BE2C (cell line): Measurements from ENCODE around the gene KLK1.

ENCODE experiments used
- DNase-seq: peaks from one replicate; pipeline ENCODE4 v3.0.0-alpha.2; 2020
- H3K27me3 ChIP-seq: fragments of 250-450 bp; sonication (Bioruptor Pico); 2 replicates; pipeline ENCODE4 v1.5.1; 2020; ENCODE audit warnings: mild to moderate bottlenecking
- H3K36me3 ChIP-seq: fragments of 250-450 bp; sonication (Bioruptor Pico); 2 replicates; pipeline ENCODE4 v1.5.1; 2020; ENCODE audit warnings: mild to moderate bottlenecking
- H3K4me1 ChIP-seq: fragments of 250-450 bp; sonication (Bioruptor Pico); 2 replicates; pipeline ENCODE4 v1.5.1; 2020
- H3K4me3 ChIP-seq: 2 replicates; pipeline ENCODE4 v1.5.1; 2011; ENCODE audit warnings: low read depth, low read length
- H3K9me3 ChIP-seq: fragments of 250-450 bp; sonication (Bioruptor Pico); 2 replicates; pipeline ENCODE4 v1.5.1; 2020
- TF ChIP-seq, protein P1 (sequence below): IDR thresholded peaks from 2 replicates; pipeline ENCODE4 v1.5.1; 2012; ENCODE audit warnings: mild to moderate bottlenecking, low read depth, low read length

KLK1 gene

DNA sequence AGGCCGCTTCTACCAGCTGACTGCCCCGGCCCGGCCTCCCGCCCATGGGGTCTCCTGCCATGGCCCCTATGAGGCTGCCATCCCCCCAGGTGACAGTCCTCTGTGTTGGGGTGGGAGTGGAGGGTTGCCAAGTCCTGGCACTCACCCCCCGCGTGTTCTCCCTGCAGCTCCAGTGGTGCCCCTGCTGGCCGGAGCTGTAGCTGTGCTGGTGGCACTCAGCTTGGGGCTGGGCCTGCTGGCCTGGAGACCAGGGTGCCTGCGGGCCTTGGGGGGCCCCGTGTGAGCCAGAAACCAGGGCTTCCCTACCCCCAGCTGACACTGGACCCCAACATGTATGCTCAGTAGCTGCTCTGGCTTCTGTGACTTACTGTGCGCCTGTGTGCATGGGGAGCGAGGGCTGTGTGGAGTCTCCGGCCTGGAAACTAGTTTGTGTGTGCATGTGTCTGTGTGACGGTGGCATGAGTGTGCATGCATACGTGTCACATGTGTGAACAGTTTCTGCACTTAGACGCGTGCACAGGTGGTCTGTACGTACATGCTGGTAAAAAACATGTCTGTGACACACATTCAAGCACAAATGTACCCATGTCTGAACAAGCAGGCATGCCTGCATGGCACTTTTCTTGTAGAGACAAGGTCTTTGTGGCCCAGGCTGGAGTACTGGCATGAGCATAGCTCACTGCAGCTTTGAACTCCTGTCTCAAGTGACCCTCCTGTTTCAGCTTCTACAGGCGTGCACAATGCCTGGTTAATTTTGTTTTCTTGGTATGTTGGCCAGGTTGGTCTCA is 28.5 kb downstream of the KLK1 start:
- H3K9me3 ChIP-seq: no peaks in the 10 kb centered on the region
- peaks cover 42% of the 10 kb centered on the region for H3K36me3 ChIP-seq
- peaks cover 14% of the 10 kb centered on the region for H3K4me1 ChIP-seq
- TF ChIP-seq, protein P1, sequence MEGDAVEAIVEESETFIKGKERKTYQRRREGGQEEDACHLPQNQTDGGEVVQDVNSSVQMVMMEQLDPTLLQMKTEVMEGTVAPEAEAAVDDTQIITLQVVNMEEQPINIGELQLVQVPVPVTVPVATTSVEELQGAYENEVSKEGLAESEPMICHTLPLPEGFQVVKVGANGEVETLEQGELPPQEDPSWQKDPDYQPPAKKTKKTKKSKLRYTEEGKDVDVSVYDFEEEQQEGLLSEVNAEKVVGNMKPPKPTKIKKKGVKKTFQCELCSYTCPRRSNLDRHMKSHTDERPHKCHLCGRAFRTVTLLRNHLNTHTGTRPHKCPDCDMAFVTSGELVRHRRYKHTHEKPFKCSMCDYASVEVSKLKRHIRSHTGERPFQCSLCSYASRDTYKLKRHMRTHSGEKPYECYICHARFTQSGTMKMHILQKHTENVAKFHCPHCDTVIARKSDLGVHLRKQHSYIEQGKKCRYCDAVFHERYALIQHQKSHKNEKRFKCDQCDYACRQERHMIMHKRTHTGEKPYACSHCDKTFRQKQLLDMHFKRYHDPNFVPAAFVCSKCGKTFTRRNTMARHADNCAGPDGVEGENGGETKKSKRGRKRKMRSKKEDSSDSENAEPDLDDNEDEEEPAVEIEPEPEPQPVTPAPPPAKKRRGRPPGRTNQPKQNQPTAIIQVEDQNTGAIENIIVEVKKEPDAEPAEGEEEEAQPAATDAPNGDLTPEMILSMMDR: peak; percentile 41
- no peak overlapping the region for H3K4me3 ChIP-seq
- DNase-seq: peak; percentile 61
- H3K27me3 ChIP-seq: no peaks in the 10 kb centered on the region

DNA sequence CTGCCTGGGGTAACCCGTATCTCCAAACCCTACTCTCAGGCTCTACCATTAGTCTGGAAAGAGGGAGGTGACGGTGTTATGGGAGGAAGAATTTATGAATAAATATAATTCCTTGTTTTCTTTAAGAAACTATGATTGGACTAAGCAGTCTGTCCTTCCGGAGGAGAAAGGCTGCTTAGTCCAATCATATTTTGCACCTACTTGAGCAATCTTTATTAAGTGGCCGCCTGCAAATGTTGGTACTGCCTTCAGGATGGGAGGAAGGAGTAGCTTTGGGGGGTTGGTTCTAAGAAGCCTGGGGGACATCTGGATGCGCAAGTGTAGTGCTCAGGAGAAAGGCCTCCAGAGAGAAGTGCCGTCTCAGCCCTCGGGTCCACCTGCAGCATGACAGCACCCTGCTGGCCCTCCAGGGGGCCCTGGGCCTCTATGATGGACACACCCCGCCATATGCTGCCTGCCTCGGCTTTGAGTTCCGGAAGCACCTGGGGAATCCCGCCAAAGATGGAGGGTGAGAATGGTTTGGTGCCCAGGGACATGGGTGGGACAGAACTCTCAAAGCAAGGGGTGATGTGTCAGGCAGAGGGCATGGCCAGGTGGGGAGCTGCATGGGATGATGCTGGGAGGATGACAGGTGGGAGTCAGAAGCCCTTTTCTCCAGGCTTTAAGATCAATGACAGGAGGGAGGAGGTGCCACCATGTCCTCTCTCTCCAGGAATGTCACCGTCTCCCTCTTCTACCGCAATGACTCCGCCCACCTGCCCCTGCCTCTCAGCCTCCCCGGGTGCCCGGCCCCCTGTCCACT is 29.3 kb downstream of the KLK1 start:
- H3K4me1 ChIP-seq: peaks cover 9% of the 10 kb centered on the region
- H3K36me3 ChIP-seq: peaks cover 34% of the 10 kb centered on the region
- DNase-seq: peak; percentile 66
- no peaks in the 10 kb centered on the region for H3K27me3 ChIP-seq
- H3K9me3 ChIP-seq: no peaks in the 10 kb centered on the region
- TF ChIP-seq, protein P1: peak; percentile 40; the same call in 1 of the 2 replicates
- no peak overlapping the region for H3K4me3 ChIP-seq

DNA sequence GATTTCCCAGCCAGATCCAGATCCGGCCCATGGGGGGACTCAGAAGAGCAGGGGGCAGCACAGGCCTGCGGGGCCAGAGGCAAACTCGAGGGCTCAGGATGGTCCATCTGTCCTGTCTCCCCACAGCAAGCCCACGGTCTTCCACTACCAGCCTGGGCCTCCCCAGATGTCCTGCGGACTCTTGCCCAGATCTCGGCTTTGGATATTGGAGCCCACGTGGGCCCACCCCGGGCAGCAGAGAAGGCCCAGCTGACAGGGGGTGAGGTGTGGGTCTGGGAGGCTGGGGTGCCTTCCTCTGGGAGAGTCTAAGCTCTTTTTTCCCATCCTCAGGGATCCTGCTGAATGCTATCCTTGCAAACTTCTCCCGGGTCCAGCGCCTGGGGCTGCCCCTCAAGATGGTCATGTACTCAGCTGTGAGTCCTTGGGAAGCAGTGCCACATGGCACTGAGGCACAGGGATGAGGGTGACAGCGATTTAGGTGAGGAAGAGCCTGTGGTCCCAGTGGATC is 30.0 kb downstream of the KLK1 start:
- Histone ChIP-seq H3K36me3 (peaks cover 28% of the 10 kb centered on the region), H3K4me1 (peaks cover 7% of the 10 kb centered on the region), H3K9me3 (no peaks in the 10 kb centered on the region)

DNA sequence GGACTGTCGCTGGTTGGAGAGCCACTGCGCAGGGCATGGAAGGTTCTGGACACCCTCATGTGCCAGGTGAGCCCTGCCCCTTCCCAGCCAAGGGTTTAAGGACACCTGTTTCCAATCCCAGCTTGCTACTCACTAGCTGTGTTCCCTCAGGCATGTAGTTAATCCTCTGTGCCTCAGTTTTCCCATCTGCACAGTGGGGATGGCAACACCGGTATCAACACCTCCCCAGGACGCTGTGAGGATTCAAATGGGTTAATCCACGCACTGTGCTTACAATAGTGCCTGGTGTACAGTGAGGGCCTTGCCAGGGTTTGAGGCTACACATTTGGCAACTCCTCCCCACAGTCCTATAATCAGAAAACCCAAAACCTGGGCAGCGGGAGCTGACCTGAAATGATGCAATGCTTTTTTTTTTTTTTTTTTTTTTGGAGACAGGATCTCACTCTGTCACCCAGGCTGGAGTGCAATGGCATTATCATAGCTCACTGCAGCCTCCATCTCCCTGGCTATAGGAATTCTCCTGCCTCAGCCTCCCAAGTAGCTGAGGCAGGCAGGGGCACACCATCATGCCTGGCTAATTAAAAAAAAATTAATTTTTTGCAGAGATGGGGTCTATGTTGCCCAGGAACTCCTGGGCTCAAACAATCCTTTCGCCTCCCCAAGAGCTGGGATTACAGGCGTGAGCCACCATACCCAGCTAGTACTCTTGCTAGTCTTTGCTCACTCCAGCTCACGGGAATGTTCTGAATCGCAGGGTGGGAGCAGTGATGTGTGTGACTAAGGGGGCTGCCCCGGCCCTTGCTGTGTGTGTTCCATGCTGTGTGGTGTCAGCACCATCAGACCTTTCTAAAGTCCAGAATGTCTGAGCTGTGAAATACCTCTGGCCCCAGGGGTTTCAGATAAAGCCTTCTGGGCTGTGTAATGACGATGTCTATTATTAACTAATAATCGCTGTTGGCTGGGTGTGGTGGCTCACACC is 31.0 kb downstream of the KLK1 start:
- TF ChIP-seq, protein P1: no peak
- Histone ChIP-seq H3K27me3 (no peaks in the 10 kb centered on the region), H3K4me3 (no peak overlapping the region), H3K9me3 (no peaks in the 10 kb centered on the region), H3K36me3 (peaks cover 17% of the 10 kb centered on the region), H3K4me1 (peaks cover 7% of the 10 kb centered on the region)
- no peak for DNase-seq

More for the DNA sequence above, 30.0 kb downstream of the KLK1 start:
- no peak for DNase-seq
- TF ChIP-seq, protein P1: no peak
- H3K4me3 ChIP-seq: no peak overlapping the region
- H3K27me3 ChIP-seq: no peaks in the 10 kb centered on the region

DNA sequence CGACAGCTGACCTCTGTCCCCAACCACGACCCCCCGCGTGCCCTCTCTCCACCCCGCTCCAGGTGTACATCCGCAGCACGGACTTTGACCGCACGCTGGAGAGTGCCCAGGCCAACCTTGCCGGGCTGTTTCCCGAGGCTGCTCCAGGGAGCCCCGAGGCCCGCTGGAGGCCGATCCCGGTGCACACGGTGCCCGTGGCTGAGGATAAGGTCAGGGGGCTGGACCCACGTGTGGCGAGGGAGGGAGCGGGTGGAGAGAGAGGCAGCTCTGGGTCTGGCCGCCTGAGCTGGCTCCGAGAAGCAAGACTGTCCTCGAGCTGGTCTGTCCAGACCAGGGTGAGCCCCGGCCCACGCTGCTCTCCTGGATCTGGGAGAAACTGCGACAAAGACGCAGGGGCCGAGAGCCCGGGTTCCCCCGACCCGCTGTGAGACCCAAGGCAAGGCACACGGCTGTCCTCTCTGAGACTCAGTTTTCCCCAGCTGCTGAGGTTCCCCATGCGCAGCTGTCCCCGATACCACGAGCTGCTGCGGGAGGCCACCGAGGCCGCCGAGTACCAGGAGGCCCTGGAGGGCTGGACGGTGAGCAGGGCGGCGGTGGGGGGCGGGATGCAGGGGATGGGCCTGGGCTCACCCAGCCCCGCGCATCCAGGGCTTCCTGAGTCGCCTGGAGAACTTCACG is 31.9 kb downstream of the KLK1 start:
- Histone ChIP-seq H3K36me3 (peaks cover 9% of the 10 kb centered on the region), H3K4me3 (no peak overlapping the region), H3K9me3 (no peaks in the 10 kb centered on the region), H3K27me3 (no peaks in the 10 kb centered on the region), H3K4me1 (peaks cover 7% of the 10 kb centered on the region)
- TF ChIP-seq, protein P1: no peak
- DNase-seq: no peak
